Skeletal muscle tissue (tissue), 4 donors: ENCODE results near the gene CHRND. TPM values are rescaled to one million over a fixed set of nuclear protein-coding genes. Genes with fewer than 3 reads are reported as not detected.

Experiments
- H3K27ac ChIP-seq: one replicate; pipeline ENCODE4 v1.7.0; 2013; ENCODE audit warnings: mild to moderate bottlenecking, low read depth, low read length, inconsistent platforms
- H3K27me3 ChIP-seq, 3 donors: one replicate each; pipeline ENCODE4 v1.7.0; 2013; ENCODE audit warnings: low read length in 3 of 3; ENCODE audit not compliant: control insufficient read depth in 3 of 3, insufficient read depth in 3 of 3
- H3K36me3 ChIP-seq, 3 donors: one replicate each; pipeline ENCODE4 v1.7.0; 2013; ENCODE audit warnings: low read length in 3 of 3; ENCODE audit not compliant: control insufficient read depth in 3 of 3, insufficient read depth in 3 of 3
- H3K4me1 ChIP-seq, 3 donors: one replicate each; pipeline ENCODE4 v1.7.0; 2013; ENCODE audit warnings: low read length in 3 of 3, mild to moderate bottlenecking in 3 of 3; ENCODE audit not compliant: control insufficient read depth in 3 of 3, insufficient read depth in 3 of 3
- H3K4me3 ChIP-seq, 3 donors: one replicate each; pipeline ENCODE4 v1.7.0; 2013; ENCODE audit warnings: low read length in 3 of 3
- H3K9ac ChIP-seq, 3 donors: one replicate each; pipeline ENCODE4 v1.7.0; 2013; ENCODE audit warnings: low read length in 3 of 3, mild to moderate bottlenecking in 3 of 3, moderate library complexity in 2 of 3, low read depth in 1 of 3
- H3K9me3 ChIP-seq, 3 donors: one replicate each; pipeline ENCODE4 v1.7.0; 2013; ENCODE audit warnings: low read length in 3 of 3; ENCODE audit not compliant: control insufficient read depth in 3 of 3
- total RNA-seq: library from RNA; depleted of rRNA; stranded (reverse); fragments of >200 nt; gene quantifications from one replicate; pipeline ENCODE4 v1.2.3, GENCODE V29; 2014
- donor health status: Osteomylitis.

The CHRND gene
- total RNA-seq, 1 donor from 2014 or later, result 32.9 TPM

- Histone ChIP-seq H3K9ac (no peak overlapping the region), H3K4me1 (peaks cover 23 to 43% (median 37%) of the 10 kb centered on the region in 3 donors), H3K27ac (no peak overlapping the region), H3K9me3 (no peaks in the 10 kb centered on the region), H3K36me3 (no peaks in the 10 kb centered on the region), H3K4me3 (no peak overlapping the region), H3K27me3 (peaks cover 8 to 17% (median 12%) of the 10 kb centered on the region in 3 donors)
Measured at GRCh38 chr2:232518844-232519243, 7.1 kb upstream of the CHRND start.

GRCh38 chr2:232519581-232520438 lies 6.2 kb upstream of the CHRND start, which contains the start of gene PRSS56:
TSS of gene PRSS56 (plus strand) at chr2:232520388. CDS start at chr2:232520599, 211 bp downstream.
- no peak within 1 kb of the TSS for H3K9ac ChIP-seq
- H3K36me3 ChIP-seq, result no peaks in the 10 kb centered on the region
- H3K27ac ChIP-seq, result no peak within 1 kb of the TSS
- no peak within 1 kb of the TSS for H3K4me3 ChIP-seq
- H3K4me1 ChIP-seq, result peaks cover 22 to 41% (median 40%) of the 10 kb centered on the region in 3 donors
- peaks cover 8 to 26% (median 12%) of the 10 kb centered on the region in 3 donors for H3K27me3 ChIP-seq
- no peaks in the 10 kb centered on the region for H3K9me3 ChIP-seq

DNA sequence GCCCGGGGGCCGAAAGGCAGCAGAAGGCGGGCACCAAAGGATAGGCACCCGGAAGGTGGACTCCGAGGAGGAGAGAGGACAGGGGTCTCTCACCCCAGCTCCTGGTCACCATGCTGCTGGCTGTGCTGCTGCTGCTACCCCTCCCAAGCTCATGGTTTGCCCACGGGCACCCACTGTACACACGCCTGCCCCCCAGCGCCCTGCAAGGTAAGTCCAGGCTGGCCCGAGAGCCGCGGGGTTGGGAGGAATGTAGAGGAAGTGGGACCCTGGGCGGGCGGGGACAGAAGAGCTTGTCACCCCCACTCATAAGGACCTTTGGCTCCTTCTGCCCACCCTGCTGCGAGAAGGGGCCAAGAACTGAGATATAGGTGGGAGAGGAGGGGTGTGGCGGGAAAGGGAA lies 5.5 kb upstream of the CHRND start:
- no peak overlapping the region for H3K9ac ChIP-seq
- no peak overlapping the region for H3K27ac ChIP-seq
- H3K36me3 ChIP-seq, result no peaks in the 10 kb centered on the region
- H3K9me3 ChIP-seq, result no peaks in the 10 kb centered on the region
- peaks cover 8 to 27% (median 12%) of the 10 kb centered on the region in 3 donors for H3K27me3 ChIP-seq
- no peak overlapping the region for H3K4me3 ChIP-seq
- peaks cover 21 to 41% (median 39%) of the 10 kb centered on the region in 3 donors for H3K4me1 ChIP-seq

DNA sequence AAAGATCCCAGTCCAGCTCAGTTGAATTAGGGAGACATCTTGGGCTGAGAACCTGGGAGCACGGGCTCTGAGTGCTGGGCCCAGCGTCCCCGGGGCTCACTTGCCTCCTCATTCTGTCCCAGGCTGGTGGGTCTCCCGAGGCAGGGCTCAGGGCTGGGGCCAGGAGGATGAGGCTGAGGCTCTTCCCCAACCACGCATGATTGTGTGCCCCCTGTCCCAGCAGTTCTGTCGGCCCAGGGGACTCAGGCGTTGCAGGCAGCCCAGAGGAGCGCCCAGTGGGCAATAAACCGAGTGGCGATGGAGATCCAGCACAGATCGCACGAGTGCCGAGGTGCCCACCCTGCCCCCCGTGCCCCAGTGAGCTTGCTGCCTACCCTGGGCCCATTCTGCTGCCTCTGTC lies 4.9 kb upstream of the CHRND start:
- Histone ChIP-seq H3K9me3 (no peaks in the 10 kb centered on the region), H3K27me3 (peaks cover 8 to 27% (median 12%) of the 10 kb centered on the region in 3 donors), H3K9ac (no peak overlapping the region), H3K4me1 (peaks cover 22 to 38% (median 34%) of the 10 kb centered on the region in 3 donors), H3K4me3 (no peak overlapping the region), H3K36me3 (no peaks in the 10 kb centered on the region), H3K27ac (no peak overlapping the region)

- H3K4me3 ChIP-seq, result peak overlapping the region in 2 of 3 donors; percentile 61 to 64
- peaks cover 10 to 27% (median 12%) of the 10 kb centered on the region in 3 donors for H3K27me3 ChIP-seq
- no peaks in the 10 kb centered on the region for H3K9me3 ChIP-seq
Measured at GRCh38 chr2:232521959-232522622, 3.9 kb upstream of the CHRND start.

DNA sequence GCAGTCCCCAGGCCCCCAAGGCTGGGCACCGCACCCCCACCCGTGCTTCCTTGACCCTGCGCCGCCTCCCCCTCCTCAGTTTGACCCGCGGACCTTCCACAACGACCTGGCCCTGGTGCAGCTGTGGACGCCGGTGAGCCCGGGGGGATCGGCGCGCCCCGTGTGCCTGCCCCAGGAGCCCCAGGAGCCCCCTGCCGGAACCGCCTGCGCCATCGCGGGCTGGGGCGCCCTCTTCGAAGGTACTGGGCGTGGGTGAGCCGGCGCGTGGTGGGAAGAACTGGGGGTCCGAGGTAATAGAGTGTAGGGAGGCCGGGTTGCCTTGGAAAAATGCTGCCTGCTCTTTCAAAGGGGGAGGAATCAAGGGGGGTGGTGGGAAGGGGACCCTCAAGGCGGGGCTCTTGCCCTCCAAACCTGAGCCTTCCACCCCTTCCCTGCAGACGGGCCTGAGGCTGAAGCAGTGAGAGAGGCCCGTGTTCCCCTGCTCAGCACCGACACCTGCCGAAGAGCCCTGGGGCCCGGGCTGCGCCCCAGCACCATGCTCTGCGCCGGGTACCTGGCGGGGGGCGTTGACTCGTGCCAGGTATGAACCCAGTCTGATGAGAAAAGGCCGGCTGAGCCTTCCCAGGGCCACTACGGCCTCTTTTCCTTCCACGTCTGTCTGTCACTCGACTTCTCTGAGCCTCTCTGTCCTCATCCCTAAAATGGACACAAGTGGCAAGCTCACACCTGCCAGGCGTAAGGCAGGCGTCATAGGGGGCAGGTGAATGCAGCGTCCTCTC lies 3.1 kb upstream of the CHRND start:
- H3K9me3 ChIP-seq, result no peaks in the 10 kb centered on the region
- H3K27ac ChIP-seq, result peak overlapping the region; percentile 83
- H3K4me3 ChIP-seq, result peak overlapping the region; percentile 63 to 69 (median 66)
- H3K4me1 ChIP-seq, result peaks cover 35 to 49% (median 43%) of the 10 kb centered on the region in 3 donors
- no peaks in the 10 kb centered on the region for H3K36me3 ChIP-seq
- peak overlapping the region; percentile 75 to 88 (median 86) for H3K9ac ChIP-seq
- peaks cover 10 to 27% (median 10%) of the 10 kb centered on the region in 3 donors for H3K27me3 ChIP-seq

More at GRCh38 chr2:232521959-232522622, 3.9 kb upstream of the CHRND start:
- Histone ChIP-seq H3K4me1 (peaks cover 30 to 43% (median 38%) of the 10 kb centered on the region in 3 donors), H3K9ac (peak overlapping the region; percentile 33 to 79 (median 50)), H3K27ac (no peak overlapping the region), H3K36me3 (no peaks in the 10 kb centered on the region)

GRCh38 chr2:232523402-232523681 lies 2.6 kb upstream of the CHRND start:
- peak overlapping the region; percentile 83 for H3K27ac ChIP-seq
- H3K4me1 ChIP-seq, result peaks cover 40 to 54% (median 48%) of the 10 kb centered on the region in 3 donors
- H3K27me3 ChIP-seq, result peaks cover 10 to 27% (median 10%) of the 10 kb centered on the region in 3 donors
- H3K9ac ChIP-seq, result peak overlapping the region; percentile 75 to 88 (median 86)
- H3K9me3 ChIP-seq, result no peaks in the 10 kb centered on the region
- H3K36me3 ChIP-seq, result no peaks in the 10 kb centered on the region
- H3K4me3 ChIP-seq, result peak overlapping the region; percentile 63 to 69 (median 66)

DNA sequence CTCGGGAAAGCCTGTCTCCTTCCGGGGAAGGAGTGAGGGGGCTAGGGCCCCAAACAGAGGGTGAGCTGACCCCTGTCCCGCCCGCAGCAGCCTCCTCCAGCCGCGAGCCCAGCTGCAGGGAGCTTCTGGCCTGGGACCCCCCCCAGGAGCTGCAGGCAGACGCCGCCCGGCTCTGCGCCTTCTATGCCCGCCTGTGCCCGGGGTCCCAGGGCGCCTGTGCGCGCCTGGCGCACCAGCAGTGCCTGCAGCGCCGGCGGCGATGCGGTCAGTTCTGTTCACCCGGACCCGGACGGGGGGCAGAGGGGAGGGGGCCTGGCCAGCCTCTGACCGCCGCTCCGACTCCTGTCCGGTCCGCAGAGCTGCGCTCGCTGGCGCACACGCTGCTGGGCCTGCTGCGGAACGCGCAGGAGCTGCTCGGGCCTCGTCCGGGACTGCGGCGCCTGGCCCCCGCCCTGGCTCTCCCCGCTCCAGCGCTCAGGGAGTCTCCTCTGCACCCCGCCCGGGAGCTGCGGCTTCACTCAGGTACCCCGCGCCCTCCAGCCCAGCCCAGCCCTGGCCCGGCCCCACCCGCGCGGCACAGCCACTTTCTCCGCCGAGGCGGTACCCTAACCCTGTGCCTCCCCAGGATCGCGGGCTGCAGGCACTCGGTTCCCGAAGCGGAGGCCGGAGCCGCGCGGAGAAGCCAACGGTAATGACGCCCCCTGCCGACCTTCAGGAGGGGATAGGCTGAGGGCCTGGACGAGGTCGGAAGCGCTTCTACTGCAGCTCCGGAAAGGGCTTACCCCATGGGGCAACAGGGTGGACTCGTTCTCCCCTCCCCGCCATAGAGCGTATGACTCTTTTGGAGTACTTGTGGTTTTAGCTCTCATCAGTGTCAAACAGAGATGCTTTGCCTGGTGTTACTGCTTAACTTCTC lies 2.0 kb upstream of the CHRND start:
- H3K9ac ChIP-seq, result peak overlapping the region; percentile 75 to 88 (median 86)
- peak overlapping the region; percentile 83 for H3K27ac ChIP-seq
- no peaks in the 10 kb centered on the region for H3K36me3 ChIP-seq
- H3K4me1 ChIP-seq, result peaks cover 46 to 60% (median 54%) of the 10 kb centered on the region in 3 donors
- H3K9me3 ChIP-seq, result no peaks in the 10 kb centered on the region
- H3K4me3 ChIP-seq, result peak overlapping the region; percentile 63 to 69 (median 66)
- H3K27me3 ChIP-seq, result peaks cover 10 to 27% (median 10%) of the 10 kb centered on the region in 3 donors

- Histone ChIP-seq H3K4me3 (peak overlapping the region in 2 of 3 donors; percentile 63 to 69), H3K27ac (peak overlapping the region; percentile 83), H3K9ac (peak overlapping the region; percentile 75 to 88 (median 86)), H3K36me3 (no peaks in the 10 kb centered on the region), H3K9me3 (no peaks in the 10 kb centered on the region), H3K27me3 (peaks cover 10 to 21% (median 10%) of the 10 kb centered on the region in 3 donors), H3K4me1 (peaks cover 55 to 68% (median 63%) of the 10 kb centered on the region in 3 donors)
Measured at GRCh38 chr2:232524771-232525170, 1.2 kb upstream of the CHRND start.
